ENCODE measurements around the gene CHD2.

The CHD2 gene

DNA sequence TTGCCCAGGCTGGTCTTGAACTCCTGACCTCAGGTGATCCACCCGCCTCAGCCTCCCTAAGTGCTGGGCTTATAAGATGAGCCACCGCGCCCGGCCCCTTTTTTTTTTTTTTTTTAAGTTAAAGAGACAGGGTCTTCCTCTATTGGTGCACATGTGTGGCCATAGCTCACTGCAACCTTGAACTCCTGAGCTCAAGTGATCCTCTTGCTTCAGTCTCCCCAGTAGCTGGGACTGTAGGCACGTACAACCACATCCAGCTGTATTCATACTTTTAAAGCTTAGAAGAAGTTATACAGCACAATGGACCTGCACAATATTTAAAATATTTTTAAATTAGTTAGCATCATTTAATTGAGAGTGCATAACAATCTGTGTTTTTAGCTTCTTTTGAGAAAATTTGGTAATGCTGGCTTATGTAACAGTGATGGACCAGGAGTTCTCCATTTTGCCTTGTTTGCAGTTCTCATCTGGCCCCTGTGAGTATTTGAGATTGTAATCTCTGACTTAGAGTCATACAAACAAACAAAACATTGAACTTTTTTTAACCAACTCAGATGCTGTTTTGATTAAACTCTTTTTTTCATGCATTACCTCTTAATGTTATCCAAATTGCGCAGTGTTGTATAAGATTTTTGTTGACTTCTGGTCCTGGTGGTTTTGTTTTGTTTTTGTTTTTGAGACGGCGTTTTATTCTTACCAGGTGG is 33.0 kb downstream of the CHD2 start:
- peaks cover 22% of the 10 kb centered on the region for H3K4me1 Mint-ChIP-seq
- H3K9me3 Mint-ChIP-seq: no peaks in the 10 kb centered on the region
- peaks cover 89% of the 10 kb centered on the region for H3K36me3 Mint-ChIP-seq (ENCODE audit: low read depth)
- peak overlapping the region in 2 of 3 experiments; percentile 15 to 49 for H3K27ac Mint-ChIP-seq
- no peaks in the 10 kb centered on the region for H3K27me3 Mint-ChIP-seq (ENCODE audit: low read depth)
- H3K4me3 Mint-ChIP-seq: no peak overlapping the region
- TF ChIP-seq, protein P1, sequence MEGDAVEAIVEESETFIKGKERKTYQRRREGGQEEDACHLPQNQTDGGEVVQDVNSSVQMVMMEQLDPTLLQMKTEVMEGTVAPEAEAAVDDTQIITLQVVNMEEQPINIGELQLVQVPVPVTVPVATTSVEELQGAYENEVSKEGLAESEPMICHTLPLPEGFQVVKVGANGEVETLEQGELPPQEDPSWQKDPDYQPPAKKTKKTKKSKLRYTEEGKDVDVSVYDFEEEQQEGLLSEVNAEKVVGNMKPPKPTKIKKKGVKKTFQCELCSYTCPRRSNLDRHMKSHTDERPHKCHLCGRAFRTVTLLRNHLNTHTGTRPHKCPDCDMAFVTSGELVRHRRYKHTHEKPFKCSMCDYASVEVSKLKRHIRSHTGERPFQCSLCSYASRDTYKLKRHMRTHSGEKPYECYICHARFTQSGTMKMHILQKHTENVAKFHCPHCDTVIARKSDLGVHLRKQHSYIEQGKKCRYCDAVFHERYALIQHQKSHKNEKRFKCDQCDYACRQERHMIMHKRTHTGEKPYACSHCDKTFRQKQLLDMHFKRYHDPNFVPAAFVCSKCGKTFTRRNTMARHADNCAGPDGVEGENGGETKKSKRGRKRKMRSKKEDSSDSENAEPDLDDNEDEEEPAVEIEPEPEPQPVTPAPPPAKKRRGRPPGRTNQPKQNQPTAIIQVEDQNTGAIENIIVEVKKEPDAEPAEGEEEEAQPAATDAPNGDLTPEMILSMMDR (IDR thresholded peaks at IDR 0.05; ENCODE audit: unreplicated experiment in 3 of 3): no peak

DNA sequence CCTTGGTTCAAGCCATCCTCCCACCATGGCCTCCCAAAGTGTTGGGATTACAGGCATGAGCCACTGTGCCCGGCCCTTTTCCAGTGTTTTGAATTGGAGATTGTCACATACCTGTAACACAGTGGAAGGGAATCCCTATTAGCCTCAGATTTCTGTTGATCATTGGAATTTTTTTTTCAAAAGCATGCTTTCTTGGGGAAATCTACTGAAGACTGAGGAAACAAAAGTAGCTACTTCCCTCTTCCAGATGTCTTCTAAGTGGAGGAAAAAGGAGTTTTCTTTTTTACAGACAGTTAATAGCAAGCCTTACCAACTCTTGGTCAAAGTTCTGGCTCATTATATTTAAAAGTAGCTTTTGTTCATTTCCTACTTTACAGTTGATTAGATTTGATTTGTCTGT is 33.7 kb downstream of the CHD2 start:
- TF ChIP-seq, protein P1 (IDR thresholded peaks at IDR 0.05; ENCODE audit: unreplicated experiment in 3 of 3): no peak
- Mint-ChIP-seq H3K36me3 (ENCODE audit: low read depth) (peaks cover 87% of the 10 kb centered on the region), H3K9me3 (no peaks in the 10 kb centered on the region), H3K4me1 (peaks cover 15% of the 10 kb centered on the region), H3K27me3 (ENCODE audit: low read depth) (no peaks in the 10 kb centered on the region), H3K4me3 (no peak overlapping the region), H3K27ac (peak overlapping the region in 2 of 3 experiments; percentile 12 to 15)

DNA sequence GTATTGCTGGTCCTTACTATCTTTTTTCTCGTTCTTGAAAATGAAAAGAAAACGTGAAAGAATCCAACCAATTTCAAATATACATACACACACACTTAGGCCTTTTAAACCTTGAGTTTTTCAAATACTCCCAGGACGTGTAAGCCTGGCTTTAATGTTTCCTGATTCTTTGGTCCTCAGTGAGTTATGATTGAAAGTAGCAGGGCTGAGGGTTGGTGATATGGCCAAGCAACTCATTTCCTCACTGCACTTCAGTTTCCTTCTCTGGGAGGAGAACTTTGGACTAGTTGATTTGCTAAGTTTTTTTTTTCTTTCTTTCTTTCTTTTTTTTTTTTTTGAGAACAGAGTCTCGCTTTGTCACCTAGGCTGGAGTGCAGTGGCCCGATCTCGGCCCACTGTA is 34.6 kb downstream of the CHD2 start:
- peaks cover 90% of the 10 kb centered on the region for H3K36me3 Mint-ChIP-seq (ENCODE audit: low read depth)
- TF ChIP-seq, protein P1 (IDR thresholded peaks at IDR 0.05; ENCODE audit: unreplicated experiment in 3 of 3): no peak
- H3K27me3 Mint-ChIP-seq (ENCODE audit: low read depth): no peaks in the 10 kb centered on the region

DNA sequence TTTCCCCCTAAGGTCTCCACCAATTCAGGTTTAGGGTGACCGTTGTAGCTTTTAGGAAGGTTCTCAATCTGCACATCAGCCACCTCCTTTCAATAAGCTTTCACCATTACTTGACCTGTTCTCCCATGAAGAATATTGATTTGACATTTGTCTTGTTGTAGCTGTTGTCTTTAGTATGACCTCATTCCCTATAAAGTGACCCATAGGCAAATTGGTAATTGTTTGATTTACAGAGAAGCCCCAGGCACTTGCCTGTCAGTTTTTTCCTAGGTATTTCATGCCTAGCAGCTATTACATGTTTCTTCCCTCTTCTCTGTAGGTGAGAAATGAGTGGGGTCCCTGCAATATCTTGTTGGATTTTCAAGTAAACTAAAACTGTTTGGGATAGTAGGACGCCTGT is 36.0 kb downstream of the CHD2 start:
- no peak overlapping the region for H3K4me3 Mint-ChIP-seq
- no peak overlapping the region for H3K27ac Mint-ChIP-seq
- H3K9me3 Mint-ChIP-seq: no peaks in the 10 kb centered on the region
- no peaks in the 10 kb centered on the region for H3K27me3 Mint-ChIP-seq (ENCODE audit: low read depth)
- no peaks in the 10 kb centered on the region for H3K4me1 Mint-ChIP-seq
- H3K36me3 Mint-ChIP-seq (ENCODE audit: low read depth): peaks cover 84% of the 10 kb centered on the region
- TF ChIP-seq, protein P1 (IDR thresholded peaks at IDR 0.05; ENCODE audit: unreplicated experiment in 3 of 3): no peak

More for the DNA sequence above, 34.6 kb downstream of the CHD2 start:
- H3K9me3 Mint-ChIP-seq: no peaks in the 10 kb centered on the region
- H3K27ac Mint-ChIP-seq: peak overlapping the region in 2 of 3 experiments; percentile 4 to 12
- H3K4me1 Mint-ChIP-seq: peaks cover 13% of the 10 kb centered on the region
- H3K4me3 Mint-ChIP-seq: no peak overlapping the region

DNA sequence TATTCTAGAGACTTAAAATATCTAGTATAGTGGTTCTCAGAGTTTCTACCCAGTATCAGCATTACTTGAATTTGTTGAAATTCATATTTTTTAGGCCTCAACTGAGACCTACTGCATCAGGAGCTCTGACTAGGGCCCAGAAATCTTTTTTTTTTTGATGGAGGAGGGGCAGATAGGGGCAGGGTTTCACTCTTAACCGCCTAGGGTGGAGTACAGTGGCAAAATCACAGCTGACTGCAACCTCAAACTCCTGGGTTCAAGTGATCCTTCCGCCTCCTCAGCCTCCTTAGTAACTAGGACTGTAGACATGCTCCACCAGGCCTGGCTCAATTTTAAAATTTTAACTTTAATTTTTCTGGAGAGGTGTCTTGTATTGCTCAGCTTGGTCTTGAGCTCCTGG is 36.6 kb downstream of the CHD2 start:
- H3K27ac Mint-ChIP-seq: no peak overlapping the region

More for the DNA sequence above, 36.6 kb downstream of the CHD2 start:
- TF ChIP-seq, protein P1 (IDR thresholded peaks at IDR 0.05; ENCODE audit: unreplicated experiment in 3 of 3): no peak
- no peaks in the 10 kb centered on the region for H3K27me3 Mint-ChIP-seq (ENCODE audit: low read depth)
- no peak overlapping the region for H3K4me3 Mint-ChIP-seq
- H3K9me3 Mint-ChIP-seq: no peaks in the 10 kb centered on the region
- no peaks in the 10 kb centered on the region for H3K4me1 Mint-ChIP-seq
- H3K36me3 Mint-ChIP-seq (ENCODE audit: low read depth): peaks cover 87% of the 10 kb centered on the region
